SK-N-SH treated with all-trans-retinoic acid at 6 μM for 48 hours (cell line): Measurements from ENCODE around the gene FUNDC2.

Source experiments
- ARNTL ChIP-seq: fragments of 450-650 bp; formaldehyde crosslinking; IDR thresholded peaks from 2 replicates; pipeline ENCODE4 v1.5.0; 2020; ENCODE audit warnings: low read depth, mild to moderate bottlenecking, moderate library complexity, borderline replicate concordance
- CSDC2 ChIP-seq: fragments of 250-450 bp; sonication (Bioruptor Pico); IDR thresholded peaks from 2 replicates; pipeline ENCODE4 v1.5.0; 2020; ENCODE audit warnings: mild to moderate bottlenecking, moderate library complexity
- ISL1 ChIP-seq: fragments of 250-450 bp; sonication (Bioruptor Pico); IDR thresholded peaks from 2 replicates; pipeline ENCODE4 v2.1.2; 2022; ENCODE audit warnings: mild to moderate bottlenecking, moderate library complexity
- OSR1 ChIP-seq: fragments of 250-450 bp; sonication (Bioruptor Pico); IDR thresholded peaks from 2 replicates; pipeline ENCODE4 v1.8.0; 2022; ENCODE audit warnings: moderate library complexity, mild to moderate bottlenecking, inconsistent platforms
- PATZ1 ChIP-seq: fragments of 250-450 bp; sonication (Bioruptor Pico); IDR thresholded peaks from 2 replicates; pipeline ENCODE4 v1.8.0; 2020; ENCODE audit warnings: mild to moderate bottlenecking, moderate library complexity, borderline replicate concordance
- RARB ChIP-seq: fragments of 250-450 bp; sonication (Bioruptor Pico); IDR thresholded peaks from 2 replicates; pipeline ENCODE4 v1.8.0; 2021; ENCODE audit warnings: mild to moderate bottlenecking, moderate library complexity
- TOX ChIP-seq: fragments of 250-450 bp; sonication (Bioruptor Pico); IDR thresholded peaks from 2 replicates; pipeline ENCODE4 v1.8.0; 2021; ENCODE audit warnings: mild to moderate bottlenecking, moderate library complexity, borderline replicate concordance
- ZFP3 ChIP-seq: fragments of 250-450 bp; sonication (Bioruptor Pico); IDR thresholded peaks from 2 replicates; pipeline ENCODE4 v1.5.0; 2020; ENCODE audit warnings: mild to moderate bottlenecking, moderate library complexity
- ZFP30 ChIP-seq: fragments of 450-650 bp; formaldehyde crosslinking; IDR thresholded peaks from 2 replicates; pipeline ENCODE4 v1.5.0; 2022; ENCODE audit warnings: mild to moderate bottlenecking, moderate library complexity
- ZNF70 ChIP-seq: fragments of 450-650 bp; formaldehyde crosslinking; IDR thresholded peaks from 2 replicates; pipeline ENCODE4 v1.5.0; 2020; ENCODE audit warnings: mild to moderate bottlenecking, moderate library complexity
- ZNF8 ChIP-seq: fragments of 450-650 bp; formaldehyde crosslinking; IDR thresholded peaks from 2 replicates; pipeline ENCODE4 v1.5.0; 2020; ENCODE audit warnings: mild to moderate bottlenecking, moderate library complexity
- TF ChIP-seq, protein P1 (sequence below): fragments of 250-450 bp; sonication (Bioruptor Pico); IDR thresholded peaks from 2 replicates; pipeline ENCODE4 v1.5.1; 2020; ENCODE audit warnings: low read depth, mild to moderate bottlenecking, moderate library complexity

DNA sequence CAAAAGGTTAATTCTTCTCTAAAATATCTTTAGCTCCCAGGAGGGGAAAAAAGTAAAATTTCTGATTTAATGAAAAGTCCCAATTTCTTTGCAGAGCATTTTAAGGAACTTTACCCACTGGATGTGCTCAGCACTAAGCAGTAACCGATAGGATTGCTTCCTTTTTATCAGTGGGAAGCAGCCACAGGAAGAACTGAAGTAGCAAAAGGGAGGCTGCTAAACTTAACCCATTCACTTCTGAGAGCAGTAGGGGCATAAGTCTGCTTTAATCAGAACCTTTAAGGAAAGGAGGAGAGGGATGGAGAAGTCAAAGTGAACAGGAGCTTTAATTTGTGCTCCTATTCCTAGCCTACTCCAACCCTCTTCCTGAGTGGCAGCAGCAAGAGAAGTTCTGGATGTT, 4.1 kb upstream of the FUNDC2 start, which contains the start of gene F8:
- TF ChIP-seq TOX (CRISPR knock-in tag) (no peak), OSR1 (CRISPR knock-in tag) (no peak), ZFP30 (CRISPR knock-in tag) (no peak), ARNTL (no peak), ZFP3 (CRISPR knock-in tag) (no peak), ISL1 (no peak), ZNF8 (CRISPR knock-in tag) (no peak), RARB (CRISPR knock-in tag) (no peak), ZNF70 (CRISPR knock-in tag) (no peak), PATZ1 (CRISPR knock-in tag) (no peak), CSDC2 (CRISPR knock-in tag) (no peak)
- TF ChIP-seq, protein P1, sequence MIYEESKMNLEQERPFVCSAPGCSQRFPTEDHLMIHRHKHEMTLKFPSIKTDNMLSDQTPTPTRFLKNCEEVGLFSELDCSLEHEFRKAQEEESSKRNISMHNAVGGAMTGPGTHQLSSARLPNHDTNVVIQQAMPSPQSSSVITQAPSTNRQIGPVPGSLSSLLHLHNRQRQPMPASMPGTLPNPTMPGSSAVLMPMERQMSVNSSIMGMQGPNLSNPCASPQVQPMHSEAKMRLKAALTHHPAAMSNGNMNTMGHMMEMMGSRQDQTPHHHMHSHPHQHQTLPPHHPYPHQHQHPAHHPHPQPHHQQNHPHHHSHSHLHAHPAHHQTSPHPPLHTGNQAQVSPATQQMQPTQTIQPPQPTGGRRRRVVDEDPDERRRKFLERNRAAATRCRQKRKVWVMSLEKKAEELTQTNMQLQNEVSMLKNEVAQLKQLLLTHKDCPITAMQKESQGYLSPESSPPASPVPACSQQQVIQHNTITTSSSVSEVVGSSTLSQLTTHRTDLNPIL (CRISPR knock-in tag) = no peak
